ENCODE data around the gene RUNX2.

RUNX2 gene

DNA sequence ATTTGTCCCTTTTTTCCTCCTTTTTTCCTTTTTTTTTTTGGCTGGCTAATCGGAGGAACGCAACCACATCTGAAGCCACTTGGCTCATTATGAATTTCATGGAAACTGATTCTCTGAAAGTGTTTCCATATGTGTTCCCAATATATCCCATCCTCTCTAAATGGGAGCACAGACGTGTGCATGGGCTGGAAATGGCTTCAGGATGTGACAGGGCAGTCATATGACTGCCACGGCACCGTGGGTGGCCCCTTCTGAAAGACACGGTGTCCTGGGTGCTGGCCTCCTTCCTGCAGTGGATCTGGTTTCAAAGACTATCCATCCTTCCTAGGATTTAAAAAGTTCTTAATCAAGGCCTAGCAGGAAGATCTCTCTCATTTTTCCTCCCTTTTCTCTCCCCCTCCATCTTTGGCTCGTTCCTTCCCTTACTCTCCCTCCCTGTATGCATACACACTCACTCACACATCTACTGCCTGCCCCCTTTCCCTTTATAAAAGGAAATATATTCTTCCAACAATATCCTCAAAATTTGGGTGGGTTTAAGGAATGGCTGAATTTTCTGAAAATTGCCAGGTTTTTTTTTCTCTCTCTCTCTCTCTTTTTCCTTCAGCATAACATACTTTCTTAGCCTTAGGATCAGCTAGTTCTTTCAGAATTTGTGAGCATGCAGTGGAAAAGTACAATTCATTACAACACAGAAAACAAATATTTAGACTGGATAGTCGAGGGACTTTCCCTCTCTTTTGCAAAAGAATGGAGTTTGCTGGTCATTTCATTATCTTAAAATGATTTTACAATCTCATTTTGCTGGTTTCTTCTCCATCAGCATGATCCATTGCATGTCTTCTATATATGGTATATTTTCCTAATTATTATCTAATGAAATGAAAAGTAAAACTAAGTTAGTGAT, 210.8 kb downstream of the RUNX2 start:
- TF ChIP-seq ZNF140 (tag by site-specific recombination; IDR thresholded peaks at IDR 0.05), result no peak
- no peak for TF ChIP-seq GFI1B (tag by site-specific recombination; IDR thresholded peaks at IDR 0.05)
- TF ChIP-seq ZNF658 (tag by site-specific recombination; IDR thresholded peaks at IDR 0.05), result no peak
- TF ChIP-seq, protein P1, sequence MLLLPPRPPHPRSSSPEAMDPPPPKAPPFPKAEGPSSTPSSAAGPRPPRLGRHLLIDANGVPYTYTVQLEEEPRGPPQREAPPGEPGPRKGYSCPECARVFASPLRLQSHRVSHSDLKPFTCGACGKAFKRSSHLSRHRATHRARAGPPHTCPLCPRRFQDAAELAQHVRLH (tag by site-specific recombination; IDR thresholded peaks at IDR 0.05), result no peak
- TF ChIP-seq, protein P2, sequence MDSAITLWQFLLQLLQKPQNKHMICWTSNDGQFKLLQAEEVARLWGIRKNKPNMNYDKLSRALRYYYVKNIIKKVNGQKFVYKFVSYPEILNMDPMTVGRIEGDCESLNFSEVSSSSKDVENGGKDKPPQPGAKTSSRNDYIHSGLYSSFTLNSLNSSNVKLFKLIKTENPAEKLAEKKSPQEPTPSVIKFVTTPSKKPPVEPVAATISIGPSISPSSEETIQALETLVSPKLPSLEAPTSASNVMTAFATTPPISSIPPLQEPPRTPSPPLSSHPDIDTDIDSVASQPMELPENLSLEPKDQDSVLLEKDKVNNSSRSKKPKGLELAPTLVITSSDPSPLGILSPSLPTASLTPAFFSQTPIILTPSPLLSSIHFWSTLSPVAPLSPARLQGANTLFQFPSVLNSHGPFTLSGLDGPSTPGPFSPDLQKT (IDR thresholded peaks at IDR 0.05; ENCODE audit: borderline replicate concordance, low read depth, low read length), result no peak
- no peak for TF ChIP-seq SCRT2 (tag by site-specific recombination; IDR thresholded peaks at IDR 0.05)
- TF ChIP-seq IKZF3 (tag by site-specific recombination; IDR thresholded peaks at IDR 0.05), result no peak
- no peaks in the 10 kb centered on the region for H3K4me1 ChIP-seq (ENCODE audit: control insufficient read depth, insufficient read depth, low read length)
- H3K9me3 ChIP-seq (ENCODE audit: control insufficient read depth, insufficient read depth, low read depth, low read length), result no peaks in the 10 kb centered on the region
- no peak overlapping the region for H3K4me3 ChIP-seq (ENCODE audit: low read depth, low read length)
- H3K36me3 ChIP-seq (ENCODE audit: control insufficient read depth in 2 of 2, insufficient read depth in 1 of 2, low read length in 2 of 2), result no peaks in the 10 kb centered on the region
- ChIA-PET POLR2A (no interaction called here), CTCF (no interaction called here)
- H3K27ac ChIP-seq (ENCODE audit: extremely low read depth, low read depth, low read length), result no peak overlapping the region

DNA sequence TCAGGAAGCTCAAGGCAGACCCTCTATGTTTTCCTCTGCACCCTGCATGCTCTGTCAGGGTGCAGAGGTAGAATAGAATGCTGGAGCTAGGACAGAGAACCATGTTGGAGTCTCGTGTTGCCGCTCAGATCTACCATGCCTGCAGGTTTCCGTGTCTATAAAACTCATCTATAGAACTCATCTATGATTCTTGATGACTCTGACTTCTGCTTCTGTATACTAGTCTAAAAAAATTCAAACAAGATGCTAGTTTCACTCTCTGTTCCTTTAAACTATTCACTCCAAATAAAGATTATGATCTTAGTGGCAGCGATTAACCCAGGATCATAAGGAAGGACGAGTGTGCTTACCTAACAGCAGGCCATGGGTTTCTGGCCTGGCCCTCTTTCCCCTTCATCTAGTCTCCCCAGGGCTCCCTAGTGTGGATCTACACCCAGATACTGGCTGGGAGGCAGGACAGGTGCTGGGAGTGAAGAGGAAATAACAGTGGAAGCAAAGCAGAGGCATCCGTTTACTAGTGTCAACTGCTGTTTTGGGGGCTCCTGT, 212.3 kb downstream of the RUNX2 start:
- H3K4me1 ChIP-seq (ENCODE audit: control insufficient read depth, insufficient read depth, low read length), result no peaks in the 10 kb centered on the region
- no peaks in the 10 kb centered on the region for H3K36me3 ChIP-seq (ENCODE audit: control insufficient read depth in 2 of 2, insufficient read depth in 1 of 2, low read length in 2 of 2)
- H3K9me3 ChIP-seq (ENCODE audit: control insufficient read depth, insufficient read depth, low read depth, low read length), result no peaks in the 10 kb centered on the region
- no peak for TF ChIP-seq ZEB2 (tag by site-specific recombination; IDR thresholded peaks at IDR 0.05)
- TF ChIP-seq, protein P3, sequence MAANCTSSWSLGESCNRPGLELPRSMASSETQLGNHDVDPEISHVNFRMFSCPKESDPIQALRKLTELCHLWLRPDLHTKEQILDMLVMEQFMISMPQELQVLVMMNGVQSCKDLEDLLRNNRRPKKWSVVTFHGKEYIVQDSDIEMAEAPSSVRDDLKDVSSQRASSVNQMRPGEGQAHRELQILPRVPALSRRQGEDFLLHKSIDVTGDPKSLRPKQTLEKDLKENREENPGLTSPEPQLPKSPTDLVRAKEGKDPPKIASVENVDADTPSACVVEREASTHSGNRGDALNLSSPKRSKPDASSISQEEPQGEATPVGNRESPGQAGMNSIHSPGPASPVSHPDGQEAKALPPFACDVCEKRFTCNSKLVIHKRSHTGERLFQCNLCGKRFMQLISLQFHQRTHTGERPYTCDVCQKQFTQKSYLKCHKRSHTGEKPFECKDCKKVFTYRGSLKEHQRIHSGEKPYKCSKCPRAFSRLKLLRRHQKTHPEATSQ (tag by site-specific recombination; IDR thresholded peaks at IDR 0.05), result no peak
- no peak overlapping the region for H3K4me3 ChIP-seq (ENCODE audit: low read depth, low read length)
- H3K27ac ChIP-seq (ENCODE audit: extremely low read depth, low read depth, low read length), result no peak overlapping the region
- POLR2A ChIA-PET, result no interaction called here
- CTCF ChIA-PET, result interaction anchor here (0.5 kb wide), 1 partner anchor 29 kb away, joined by 4 read pairs; no protein-coding TSS in a partner anchor

DNA sequence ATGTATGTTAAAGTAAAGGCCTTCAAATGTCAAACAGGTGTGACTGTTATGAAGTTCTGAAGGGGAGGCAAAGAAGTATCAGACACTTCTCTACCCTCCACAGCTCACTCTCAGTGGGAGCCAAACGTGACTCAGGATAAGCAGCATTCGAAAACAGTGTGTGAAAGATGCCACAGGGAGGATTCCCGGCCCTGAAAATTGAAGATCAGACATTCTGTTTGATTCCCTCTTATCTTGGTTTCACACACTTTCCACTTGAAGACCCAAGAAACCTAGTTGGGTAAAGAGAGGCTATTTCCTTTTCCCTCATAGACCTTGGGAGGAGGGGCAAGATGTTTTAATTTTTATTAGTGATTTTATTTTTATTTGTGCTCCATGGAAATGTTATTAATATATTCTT, 213.8 kb downstream of the RUNX2 start:
- no peak overlapping the region for H3K4me3 ChIP-seq (ENCODE audit: low read depth, low read length)
- no peaks in the 10 kb centered on the region for H3K9me3 ChIP-seq (ENCODE audit: control insufficient read depth, insufficient read depth, low read depth, low read length)
- peaks cover 0 to 1% of the 10 kb centered on the region in 2 experiments; a peak in 1 of 3 replicates for H3K36me3 ChIP-seq (ENCODE audit: control insufficient read depth in 2 of 2, insufficient read depth in 1 of 2, low read length in 2 of 2)
- H3K27ac ChIP-seq (ENCODE audit: extremely low read depth, low read depth, low read length), result no peak overlapping the region
- ChIA-PET POLR2A (no interaction called here), CTCF (interaction anchor here (1.0 kb wide), 1 partner anchor 19 kb away, joined by 3 read pairs; no protein-coding TSS in a partner anchor)
- H3K4me1 ChIP-seq (ENCODE audit: control insufficient read depth, insufficient read depth, low read length), result no peaks in the 10 kb centered on the region
- TF ChIP-seq ZNF423 (tag by site-specific recombination; IDR thresholded peaks at IDR 0.05) (no peak), ZNF561 (tag by site-specific recombination; IDR thresholded peaks at IDR 0.05; ENCODE audit: borderline replicate concordance) (no peak), YY1 (tag by site-specific recombination; IDR thresholded peaks at IDR 0.05) (no peak), ZNF175 (tag by site-specific recombination; IDR thresholded peaks at IDR 0.05) (no peak), ZNF830 (tag by site-specific recombination; IDR thresholded peaks at IDR 0.05; ENCODE audit: low read depth) (no peak), SP7 (tag by site-specific recombination; IDR thresholded peaks at IDR 0.05) (no peak), GLI2 (tag by site-specific recombination; IDR thresholded peaks at IDR 0.05; ENCODE audit: borderline replicate concordance, low read depth) (no peak), ZNF354C (tag by site-specific recombination; IDR thresholded peaks at IDR 0.05; ENCODE audit: borderline replicate concordance, low read depth) (no peak), ZNF132 (tag by site-specific recombination; IDR thresholded peaks at IDR 0.05; ENCODE audit: borderline replicate concordance) (no peak)
- TF ChIP-seq, protein P4, sequence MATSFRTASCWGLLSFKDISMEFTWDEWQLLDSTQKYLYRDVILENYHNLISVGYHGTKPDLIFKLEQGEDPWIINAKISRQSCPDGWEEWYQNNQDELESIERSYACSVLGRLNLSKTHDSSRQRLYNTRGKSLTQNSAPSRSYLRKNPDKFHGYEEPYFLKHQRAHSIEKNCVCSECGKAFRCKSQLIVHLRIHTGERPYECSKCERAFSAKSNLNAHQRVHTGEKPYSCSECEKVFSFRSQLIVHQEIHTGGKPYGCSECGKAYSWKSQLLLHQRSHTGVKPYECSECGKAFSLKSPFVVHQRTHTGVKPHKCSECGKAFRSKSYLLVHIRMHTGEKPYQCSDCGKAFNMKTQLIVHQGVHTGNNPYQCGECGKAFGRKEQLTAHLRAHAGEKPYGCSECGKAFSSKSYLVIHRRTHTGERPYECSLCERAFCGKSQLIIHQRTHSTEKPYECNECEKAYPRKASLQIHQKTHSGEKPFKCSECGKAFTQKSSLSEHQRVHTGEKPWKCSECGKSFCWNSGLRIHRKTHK (tag by site-specific recombination; IDR thresholded peaks at IDR 0.05), result no peak
- TF ChIP-seq, protein P5, sequence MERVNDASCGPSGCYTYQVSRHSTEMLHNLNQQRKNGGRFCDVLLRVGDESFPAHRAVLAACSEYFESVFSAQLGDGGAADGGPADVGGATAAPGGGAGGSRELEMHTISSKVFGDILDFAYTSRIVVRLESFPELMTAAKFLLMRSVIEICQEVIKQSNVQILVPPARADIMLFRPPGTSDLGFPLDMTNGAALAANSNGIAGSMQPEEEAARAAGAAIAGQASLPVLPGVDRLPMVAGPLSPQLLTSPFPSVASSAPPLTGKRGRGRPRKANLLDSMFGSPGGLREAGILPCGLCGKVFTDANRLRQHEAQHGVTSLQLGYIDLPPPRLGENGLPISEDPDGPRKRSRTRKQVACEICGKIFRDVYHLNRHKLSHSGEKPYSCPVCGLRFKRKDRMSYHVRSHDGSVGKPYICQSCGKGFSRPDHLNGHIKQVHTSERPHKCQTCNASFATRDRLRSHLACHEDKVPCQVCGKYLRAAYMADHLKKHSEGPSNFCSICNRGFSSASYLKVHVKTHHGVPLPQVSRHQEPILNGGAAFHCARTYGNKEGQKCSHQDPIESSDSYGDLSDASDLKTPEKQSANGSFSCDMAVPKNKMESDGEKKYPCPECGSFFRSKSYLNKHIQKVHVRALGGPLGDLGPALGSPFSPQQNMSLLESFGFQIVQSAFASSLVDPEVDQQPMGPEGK (tag by site-specific recombination; IDR thresholded peaks at IDR 0.05), result no peak
- TF ChIP-seq, protein P6, sequence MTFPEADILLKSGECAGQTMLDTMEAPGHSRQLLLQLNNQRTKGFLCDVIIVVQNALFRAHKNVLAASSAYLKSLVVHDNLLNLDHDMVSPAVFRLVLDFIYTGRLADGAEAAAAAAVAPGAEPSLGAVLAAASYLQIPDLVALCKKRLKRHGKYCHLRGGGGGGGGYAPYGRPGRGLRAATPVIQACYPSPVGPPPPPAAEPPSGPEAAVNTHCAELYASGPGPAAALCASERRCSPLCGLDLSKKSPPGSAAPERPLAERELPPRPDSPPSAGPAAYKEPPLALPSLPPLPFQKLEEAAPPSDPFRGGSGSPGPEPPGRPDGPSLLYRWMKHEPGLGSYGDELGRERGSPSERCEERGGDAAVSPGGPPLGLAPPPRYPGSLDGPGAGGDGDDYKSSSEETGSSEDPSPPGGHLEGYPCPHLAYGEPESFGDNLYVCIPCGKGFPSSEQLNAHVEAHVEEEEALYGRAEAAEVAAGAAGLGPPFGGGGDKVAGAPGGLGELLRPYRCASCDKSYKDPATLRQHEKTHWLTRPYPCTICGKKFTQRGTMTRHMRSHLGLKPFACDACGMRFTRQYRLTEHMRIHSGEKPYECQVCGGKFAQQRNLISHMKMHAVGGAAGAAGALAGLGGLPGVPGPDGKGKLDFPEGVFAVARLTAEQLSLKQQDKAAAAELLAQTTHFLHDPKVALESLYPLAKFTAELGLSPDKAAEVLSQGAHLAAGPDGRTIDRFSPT (tag by site-specific recombination; IDR thresholded peaks at IDR 0.05), result no peak
